Activated CD4-positive, CD25-positive, alpha-beta regulatory T cell treated with anti-CD3 and anti-CD28 coated beads, Interleukin-2, amount 50 U/mL, for 72 hours (primary cell): Measurements from ENCODE around the gene RBMS3.
"Not testable (repeated sequence)": the region's sequence is repeated elsewhere in the genome, so short reads cannot be mapped to it uniquely, and the experiment has no call there.

Source experiments
- DNase-seq: peaks from one replicate; pipeline ENCODE4 v3.0.0; 2021

Gene RBMS3

DNA sequence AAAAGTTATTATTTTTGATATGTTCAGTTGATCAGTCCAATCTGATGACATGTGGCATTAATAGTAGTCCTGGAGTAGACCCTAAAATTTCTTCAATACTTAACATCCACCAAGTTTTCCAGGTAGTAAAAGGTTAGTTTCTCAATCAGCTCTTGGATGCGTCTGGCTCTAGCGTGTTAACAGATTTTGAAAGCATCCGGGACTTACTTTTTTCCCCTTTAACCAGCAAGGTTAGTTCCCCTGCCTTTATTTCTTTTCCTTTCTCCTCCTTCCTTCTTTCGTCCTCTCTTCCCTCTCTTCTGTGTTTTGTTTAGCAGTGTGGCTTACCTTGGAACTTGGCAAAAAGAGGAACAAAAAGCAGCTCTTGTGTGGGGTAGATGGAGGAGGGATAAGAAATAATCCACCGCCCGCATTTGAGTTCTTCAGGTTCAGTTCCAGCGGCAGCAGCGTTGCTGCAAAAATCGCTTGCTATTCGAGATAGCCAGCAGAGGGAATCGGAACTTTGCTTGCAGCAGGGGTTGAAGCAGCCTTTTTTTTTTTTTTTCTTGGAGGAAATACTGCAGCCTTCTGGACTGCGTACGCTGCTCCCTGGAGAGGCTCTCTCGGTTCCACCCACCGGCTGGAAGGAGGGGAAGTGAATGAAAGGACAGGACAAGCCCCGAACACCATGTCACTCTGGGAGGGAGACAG is at the start of gene RBMS3:
Gene RBMS3, plus strand, starts transcription at position 668 of the 690 bp plus-strand sequence.
- DNase-seq: peak; percentile 33

DNA sequence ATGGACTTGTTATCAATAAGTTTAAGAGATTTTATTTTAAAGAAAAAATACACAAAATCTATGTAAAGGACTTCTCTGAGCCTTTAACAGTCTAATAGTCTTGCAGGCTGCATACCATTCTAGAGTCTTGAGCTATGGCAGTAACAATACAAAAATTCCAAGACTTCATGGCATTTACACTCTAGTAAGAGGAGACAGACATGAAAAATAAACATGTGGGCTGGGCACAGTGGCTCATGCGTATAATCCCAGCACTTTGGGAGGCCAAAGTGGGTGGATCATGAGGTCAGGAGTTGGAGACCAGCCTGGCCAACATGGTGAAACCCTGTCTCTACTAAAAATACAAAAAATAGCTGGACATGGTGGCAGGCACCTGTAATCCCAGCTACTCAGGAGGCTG is 47.7 kb upstream of the RBMS3 start:
- DNase-seq: not testable (repeated sequence)

DNA sequence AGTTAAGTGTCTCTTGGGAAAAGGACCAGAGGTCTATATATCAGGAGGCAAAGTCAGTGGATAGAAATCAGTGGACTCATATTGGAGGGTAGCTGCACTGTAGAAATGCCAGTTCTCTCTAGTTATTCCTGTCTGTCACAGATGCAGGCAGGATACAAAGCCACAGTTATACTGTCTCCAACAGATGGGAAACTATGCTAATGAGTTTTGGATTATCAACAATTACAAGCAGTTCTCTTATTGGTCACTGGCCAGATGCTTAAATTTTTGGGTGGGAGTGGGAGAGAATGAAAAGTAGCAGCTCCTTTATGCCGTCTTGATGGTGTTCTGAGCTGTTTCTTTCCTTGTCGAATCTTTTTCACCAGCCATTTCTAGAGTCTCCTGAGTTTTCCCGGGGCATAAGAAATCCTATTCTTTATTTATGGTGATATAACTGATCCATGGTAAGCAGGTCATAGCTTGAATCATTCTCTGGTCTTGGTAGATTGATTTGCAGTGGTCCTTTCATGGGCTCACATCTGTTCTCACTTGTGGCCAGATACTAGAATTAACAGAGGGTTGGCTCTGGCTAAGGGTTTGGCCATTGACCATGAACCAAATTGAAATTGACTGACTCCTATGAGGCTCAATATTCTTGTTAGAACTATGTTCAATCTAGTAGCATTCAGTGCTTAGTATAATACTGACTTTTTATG is 44.6 kb upstream of the RBMS3 start:
- DNase-seq: no peak

DNA sequence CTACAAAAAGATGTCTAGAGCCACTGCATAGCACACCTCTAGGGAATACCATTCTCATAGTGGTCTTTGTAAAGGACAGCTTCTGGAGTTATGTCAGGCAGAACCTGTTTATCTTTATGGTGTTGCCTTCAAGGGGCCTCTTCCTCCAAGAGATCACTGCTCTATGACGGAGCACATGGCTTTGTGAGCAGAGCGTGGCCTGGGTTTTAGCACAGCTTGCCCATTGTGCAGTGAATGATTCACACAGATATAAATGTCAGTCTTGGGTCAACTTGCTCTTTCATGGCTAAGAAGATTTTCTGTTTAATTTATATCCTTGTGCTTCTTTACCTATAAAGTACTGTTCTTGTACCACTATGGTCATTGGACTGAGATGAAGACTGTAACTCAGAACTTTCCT is 41.5 kb upstream of the RBMS3 start:
- no peak for DNase-seq

DNA sequence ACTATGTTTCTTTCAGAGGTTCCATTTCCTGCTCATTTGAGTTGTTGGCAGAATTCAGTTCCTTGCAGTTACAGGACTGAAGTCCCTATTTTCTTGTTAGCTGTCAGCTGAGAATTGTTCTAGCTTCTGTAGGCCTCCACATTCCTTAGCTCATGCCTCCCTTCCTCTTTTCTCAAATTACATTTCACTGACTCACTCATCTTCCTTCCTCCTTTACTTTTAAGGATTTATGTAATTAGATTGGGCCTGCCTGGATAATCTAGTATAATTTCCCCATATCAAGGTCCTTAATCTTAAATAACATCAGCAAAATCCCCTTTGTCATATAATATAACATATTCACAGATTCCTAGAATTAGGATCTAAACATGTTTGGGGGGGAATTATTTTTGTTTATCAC is 40.6 kb upstream of the RBMS3 start:
- DNase-seq: no peak

DNA sequence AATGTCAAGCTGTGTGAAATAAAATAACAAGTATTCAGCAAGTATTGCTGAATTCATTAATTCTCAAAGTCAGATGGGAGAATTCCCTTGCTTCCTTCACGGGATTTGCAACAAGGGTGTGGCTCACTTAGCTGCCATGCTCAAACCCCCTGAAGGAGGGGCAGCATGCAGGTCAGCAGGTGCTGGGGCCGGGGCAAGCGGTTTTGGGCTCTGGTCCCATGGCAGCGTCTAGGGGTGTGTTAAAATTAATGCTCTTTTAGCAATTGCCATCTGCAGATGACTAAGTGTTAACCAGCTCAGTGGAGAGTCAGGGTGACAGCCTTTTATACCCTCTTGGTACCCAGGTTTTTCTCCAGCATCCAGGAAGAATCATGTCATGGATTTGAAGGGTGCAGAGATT is 40.0 kb upstream of the RBMS3 start:
- no peak for DNase-seq

DNA sequence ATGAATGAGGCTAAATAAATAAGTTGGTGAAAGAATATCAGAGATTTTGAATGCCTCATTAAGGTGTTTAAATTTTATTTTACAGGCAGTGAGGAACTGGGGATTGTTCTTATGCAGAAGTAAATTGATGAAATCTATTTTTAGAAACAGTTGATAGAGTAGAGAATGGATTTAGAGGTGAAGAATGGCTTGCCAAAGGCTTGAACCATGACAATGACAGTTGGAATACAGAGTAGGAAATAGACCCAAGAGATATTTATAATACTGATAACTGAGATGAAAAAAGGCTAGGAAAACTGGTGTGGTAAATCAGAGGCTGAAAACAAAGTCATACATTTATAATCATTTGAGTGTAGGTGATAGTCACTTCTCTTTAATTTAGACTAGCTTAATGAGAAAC is 39.0 kb upstream of the RBMS3 start:
- no peak for DNase-seq

DNA sequence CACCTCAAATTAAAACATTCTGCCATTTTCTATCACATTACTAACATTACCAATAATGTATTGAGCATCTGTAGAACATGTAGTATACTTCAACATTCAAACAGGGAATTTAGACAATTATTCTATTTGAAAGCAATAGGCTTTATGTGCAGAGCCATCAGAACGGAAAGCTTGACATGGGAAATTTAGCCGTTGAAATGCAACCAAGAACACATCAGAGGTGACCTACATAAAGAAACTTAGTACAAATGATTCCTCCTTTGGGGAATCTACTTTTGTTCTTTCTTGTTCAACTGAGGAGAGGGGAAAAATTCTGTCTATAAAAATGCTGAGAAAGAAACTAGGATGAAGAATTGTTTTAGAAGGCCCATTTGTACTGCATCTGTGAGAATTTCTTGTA is 38.6 kb upstream of the RBMS3 start:
- no peak for DNase-seq

DNA sequence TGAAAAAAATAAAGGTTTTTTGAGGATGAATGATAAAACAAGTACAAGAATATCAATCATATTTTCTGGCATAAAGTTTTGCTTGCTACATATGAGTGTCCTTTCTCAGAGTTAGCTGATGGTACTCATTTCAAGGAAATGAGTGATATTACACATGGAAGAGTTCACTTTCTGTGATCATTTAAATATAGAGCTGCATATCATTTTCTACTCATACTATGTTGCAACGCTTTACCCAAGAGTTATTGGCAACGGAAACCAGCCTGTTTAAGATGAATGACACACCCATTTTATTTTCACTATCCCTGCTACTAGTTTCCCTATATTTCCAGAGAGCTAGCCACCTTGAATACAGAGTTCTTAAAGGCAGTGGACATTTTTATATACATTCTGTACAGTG is 35.4 kb upstream of the RBMS3 start:
- no peak for DNase-seq

DNA sequence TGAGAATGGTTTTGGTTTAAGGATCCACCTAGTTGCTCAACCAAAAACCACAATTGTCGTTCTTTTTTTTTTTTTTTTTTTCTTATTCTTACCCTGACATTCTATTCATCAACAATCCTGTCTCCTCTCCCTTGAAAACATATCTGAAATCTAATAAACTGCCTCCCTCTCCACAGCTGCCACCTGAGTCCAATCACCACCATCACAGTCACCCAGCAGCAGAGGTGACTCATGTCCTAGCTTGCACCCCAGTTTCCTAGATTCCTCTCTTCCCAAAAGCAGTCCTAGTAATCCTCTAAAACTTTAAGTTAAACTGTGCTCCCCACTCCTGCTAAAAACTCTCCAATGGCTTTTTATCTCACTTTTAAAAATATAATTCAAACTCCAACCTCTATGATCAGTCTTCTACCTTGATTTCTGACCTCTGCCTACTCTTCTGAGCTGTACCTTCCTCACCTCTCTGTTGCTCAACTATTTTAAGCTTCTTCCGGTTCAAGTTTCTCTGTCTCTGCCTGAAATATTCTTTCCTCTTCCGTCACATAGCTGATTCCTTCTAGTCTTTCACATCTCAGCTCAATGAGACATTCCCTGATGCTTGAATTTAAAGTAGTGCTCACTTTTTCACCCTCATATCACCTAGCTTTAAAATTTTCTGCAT is 33.7 kb upstream of the RBMS3 start:
- DNase-seq: no peak

DNA sequence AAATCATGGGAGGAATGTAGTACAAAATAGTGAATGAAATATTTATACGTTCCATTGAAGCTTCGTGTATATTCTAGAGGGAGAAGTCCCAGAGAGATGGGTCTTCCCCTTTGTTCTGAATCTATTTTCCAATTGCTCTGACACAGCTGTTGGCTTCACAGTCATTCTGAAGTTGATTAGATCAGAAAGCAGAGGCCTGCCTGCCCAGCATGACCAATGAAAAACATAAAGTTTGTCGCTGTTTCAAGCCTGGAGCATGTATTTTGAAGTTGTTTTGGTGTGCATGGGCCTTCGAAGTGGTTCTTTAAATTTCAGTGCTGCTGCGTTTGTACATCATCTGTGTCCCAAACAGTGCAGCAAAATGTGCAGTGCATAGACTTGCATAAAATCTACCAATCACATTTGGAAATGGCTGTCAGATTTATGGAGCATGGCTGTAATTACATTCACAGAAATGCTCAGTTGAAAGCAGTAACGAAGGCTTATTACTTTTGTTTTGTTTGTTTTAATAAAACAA is 31.0 kb upstream of the RBMS3 start:
- DNase-seq: no peak

DNA sequence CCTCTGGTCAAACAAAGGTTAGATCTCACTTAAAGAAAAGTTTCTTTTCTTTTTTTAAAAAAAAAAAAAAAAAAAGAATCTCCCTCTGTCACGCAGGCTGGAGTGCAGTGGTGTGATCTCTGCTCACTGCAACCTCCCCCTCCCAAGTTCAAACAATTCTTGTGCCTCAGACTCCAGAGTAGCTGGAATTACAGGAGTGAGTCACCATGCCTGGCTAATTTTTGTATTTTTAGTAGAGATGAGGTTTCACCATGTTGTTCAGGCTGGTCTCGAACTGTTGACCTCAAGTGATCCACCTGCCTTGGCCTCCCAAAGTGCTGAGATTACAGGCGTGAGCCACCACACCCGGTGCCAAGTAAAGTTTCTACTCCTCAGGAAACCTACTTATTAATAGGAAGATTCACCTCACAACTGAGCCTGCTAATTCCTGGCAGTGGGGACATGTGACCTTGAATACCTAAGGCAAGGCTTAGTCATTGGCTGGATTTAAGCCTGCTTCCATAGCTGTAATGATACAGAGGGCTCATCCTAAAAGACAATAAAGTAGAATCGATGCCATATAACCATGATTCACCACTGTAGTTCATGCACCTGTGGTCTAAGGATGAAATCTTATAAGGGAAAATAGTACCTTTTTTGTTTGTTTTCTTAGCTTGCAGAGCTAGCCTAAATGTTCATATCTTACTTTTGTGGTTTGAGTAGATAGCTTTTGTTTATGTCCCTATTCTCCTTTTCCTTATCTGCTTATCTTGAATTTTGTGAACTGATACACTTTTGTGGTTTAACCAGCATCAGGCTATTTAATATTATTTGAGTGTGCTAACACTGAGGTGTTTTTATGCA is 24.8 kb upstream of the RBMS3 start:
- no peak for DNase-seq

DNA sequence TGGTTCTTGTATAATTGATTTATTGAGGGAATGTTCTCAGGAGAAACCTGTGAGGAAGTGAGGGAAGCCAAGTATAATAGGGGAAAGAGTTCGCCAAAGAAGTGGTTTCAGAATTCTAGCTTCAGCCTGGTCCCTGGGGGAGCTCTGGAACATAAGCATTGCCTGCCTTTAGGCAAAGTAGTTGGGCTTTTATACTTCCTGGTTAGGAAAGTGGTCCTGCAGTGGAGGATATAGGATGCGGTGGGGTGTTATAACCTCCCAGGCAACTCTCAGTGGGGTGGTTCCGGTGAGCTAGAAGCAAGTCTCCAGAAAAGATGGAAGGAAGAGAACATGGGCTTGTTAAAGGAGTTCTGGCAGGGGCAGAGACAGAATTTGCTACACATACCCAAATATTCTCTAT is 22.7 kb upstream of the RBMS3 start:
- DNase-seq: no peak

DNA sequence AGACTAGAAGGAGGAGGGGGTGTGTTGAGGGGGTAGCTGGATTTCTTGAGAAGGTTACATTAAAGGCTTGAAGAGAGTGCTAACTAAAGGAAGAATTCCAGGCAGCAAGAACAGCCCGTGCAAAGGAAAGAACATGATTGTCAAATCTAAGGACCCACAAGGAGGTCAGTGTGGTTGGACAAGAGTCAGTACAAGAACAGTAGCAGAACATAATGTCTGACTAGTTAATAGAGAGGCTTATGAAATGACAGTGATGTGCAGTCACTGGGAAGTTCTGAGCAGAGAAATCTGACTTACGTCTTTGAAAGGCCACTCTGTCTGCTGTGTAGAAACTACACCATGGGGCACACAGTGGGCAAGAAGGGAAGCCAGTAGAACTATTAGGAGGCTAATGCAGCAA is 19.8 kb upstream of the RBMS3 start:
- no peak for DNase-seq

DNA sequence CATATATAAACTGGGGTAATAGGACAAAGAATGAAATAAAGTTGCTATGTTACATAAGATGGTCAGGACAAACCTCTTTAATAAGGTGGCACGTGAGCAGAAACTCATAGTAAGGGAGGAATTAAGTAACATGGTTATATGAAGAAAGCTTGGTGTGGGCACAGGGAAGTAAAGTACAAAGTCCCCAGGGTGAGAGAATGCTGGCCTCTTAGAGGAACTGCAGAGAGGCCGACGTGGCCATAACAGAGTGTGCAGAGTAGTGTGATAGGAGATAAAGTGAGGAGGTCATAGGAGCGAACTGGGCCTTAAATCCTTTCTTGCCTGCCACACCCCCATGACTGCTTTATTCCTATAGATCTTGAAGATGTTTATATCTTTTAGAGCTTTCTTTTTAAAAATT is 17.4 kb upstream of the RBMS3 start:
- DNase-seq: no peak

DNA sequence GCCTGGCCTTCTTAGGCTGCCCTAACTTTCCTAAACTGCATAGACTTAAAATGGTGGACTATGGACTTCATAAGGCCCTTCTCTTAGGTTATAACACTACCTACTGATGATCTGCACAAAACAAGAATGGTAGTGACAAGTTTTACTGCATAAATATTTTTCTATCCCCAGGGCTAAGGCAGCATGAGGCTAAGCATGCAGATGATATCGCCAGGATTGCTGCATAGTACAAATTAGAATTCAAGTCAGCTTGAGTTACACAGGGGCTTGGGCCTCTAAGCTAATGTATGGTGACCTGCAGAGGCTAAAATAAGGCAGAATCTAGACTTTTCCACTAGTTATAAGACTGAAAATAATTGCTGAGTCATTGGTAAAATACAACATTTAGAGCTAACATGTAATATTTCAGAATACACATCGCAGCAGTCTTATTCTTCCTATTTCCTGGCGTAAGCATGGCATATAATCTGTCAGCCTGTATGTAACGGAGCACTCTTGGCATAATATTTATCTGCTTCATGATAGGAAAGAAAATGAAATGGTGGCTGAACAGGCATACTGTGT is 15.3 kb upstream of the RBMS3 start:
- no peak for DNase-seq

DNA sequence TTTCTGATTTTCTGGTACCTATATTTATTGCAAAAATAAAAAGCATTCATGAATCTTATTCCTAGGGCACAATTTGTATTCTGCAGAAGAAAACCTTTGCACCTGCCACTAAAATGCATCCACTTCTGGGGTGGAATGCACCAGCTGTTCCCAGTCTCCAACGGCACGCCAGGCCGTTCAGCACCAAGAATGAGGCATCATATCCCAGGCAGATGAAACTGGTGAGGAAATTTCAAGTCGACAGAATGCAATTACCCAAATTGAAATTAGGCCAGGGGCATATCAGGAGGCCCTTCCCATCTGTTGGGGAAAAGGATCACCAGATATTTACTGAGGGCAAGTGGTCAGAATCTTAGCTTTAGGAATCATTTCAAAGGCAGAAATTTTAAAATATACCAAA is 13.6 kb upstream of the RBMS3 start:
- DNase-seq: no peak

DNA sequence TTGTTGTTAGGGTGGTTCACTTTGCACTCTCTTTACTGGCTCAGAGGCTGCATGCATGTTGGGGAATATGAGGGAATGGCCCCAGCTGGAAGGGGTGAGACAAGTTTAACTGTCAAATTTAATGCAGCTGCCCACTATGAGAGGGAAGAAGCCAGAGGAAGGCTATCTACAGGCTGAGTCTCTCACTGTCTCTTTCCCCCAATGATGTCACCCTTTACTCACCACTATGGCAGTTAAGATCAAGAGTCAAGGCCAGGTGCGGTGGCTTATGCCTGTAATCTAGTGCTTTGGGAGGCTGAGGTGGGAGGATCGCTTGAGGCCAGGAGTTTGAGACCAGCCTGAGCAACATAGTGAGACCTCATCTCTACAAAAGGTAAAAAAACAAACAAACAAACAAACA is 12.2 kb upstream of the RBMS3 start:
- no peak for DNase-seq

DNA sequence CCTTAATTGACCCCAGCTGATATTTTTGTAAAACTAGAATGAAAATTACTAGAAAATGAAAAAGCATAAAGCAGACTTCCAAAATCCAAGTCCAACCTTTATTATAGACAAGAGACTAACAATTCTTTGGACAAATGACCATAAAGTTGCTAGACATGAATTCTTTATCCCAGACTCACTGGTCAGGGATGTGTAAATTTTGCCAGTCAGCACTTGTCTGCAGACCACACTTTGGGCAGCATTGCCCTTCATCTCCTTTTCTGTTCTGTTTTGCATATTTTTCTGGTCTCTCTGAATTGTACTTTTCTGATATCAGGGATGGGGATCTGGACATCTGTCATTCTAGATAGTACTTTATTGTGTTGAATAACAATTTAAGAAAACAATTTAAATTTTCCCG is 10.1 kb upstream of the RBMS3 start:
- no peak for DNase-seq

DNA sequence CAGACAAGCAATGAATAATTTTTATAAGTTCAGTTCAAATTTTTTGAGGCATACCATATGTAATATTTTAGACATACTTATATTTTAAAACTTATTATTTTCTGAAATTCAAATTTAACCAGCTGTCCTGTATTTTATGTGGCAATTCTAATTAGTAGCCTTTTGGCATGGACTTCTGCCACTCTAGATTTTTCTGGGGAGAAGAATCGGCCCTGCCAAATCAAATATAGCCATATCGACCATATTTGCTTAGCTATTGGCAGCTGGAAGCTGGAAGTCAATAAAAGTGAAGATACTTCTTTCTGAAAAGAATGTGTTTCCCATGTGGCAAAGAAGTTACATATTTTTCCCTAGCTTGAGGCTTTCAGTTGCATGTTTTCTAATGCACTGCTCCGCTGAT is 9.4 kb upstream of the RBMS3 start:
- DNase-seq: no peak

DNA sequence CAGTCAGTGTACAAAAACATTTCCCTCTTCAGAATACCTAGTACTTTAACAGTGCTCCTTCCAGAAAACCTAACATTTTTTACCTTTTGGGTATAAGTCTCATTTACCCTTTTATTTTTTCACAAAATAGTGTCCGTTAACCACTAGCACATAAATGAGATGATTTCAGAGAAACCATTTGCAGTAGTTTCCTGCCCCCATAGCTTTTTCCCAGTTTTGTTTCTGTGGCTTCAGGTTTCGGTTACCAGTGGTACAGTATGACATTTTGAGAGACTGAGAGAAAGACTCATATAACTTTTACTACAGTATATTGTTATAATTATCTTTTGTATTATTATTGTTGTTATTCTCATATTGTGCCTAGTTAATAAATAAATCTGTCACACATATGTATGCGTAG is 6.2 kb upstream of the RBMS3 start:
- no peak for DNase-seq

DNA sequence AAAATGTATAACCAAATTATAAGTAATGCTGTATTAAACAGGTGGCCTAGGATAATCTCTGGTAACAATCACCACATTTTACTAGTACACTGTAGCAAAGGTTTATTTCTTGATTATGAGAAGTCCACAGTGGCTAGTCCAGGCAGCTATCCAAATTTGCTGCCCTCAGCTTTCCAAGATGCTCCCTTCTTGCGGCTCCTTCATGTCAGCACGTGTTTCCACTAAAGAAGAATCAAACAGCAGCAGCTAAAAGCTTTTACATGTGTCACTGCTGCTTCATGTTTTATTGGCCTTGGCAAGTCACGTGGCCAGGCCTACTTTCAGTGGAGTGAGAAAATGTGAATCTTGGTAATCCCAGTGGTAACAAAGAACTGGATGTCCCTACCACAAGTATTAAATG is 5.6 kb upstream of the RBMS3 start:
- no peak for DNase-seq

DNA sequence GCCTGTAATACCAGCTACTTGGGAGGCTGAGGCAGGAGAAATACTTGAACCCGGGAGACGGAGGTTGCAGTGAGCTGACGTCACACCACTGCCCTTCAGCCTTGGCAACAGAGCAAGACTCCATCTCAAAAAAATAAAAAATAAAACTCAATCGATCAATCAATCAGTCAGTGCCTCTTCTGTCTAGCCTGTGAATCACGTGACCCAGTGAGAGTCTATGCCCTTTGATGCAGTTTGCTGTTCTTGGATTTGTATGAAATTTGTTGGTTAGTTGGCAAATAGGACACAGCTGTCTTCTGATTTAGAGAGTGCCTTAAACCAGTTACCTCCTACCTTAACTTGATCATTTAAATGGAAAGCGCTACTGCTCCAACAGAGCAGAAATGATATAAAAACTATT is 3.6 kb upstream of the RBMS3 start:
- no peak for DNase-seq
